NCI-H1694 treated with DMSO at 0.1 percent for 48 hours (cell line): ENCODE measurements around the gene WNT16.
A peak's percentile ranks its signal among the peaks of the same experiment; 100 is the strongest.
"Not testable (repeated sequence)": the region's sequence is repeated elsewhere in the genome, so short reads cannot be mapped to it uniquely, and the experiment has no call there.

Experiments used
- DNase-seq: peaks from one replicate; lab custom pipeline; 2025; lab: John Stamatoyannopoulos, UW

The WNT16 gene

GRCh38 chr7:121306565-121306964 is 22.2 kb upstream of the WNT16 start:
- no peak for DNase-seq

- no peak for DNase-seq
Measured at GRCh38 chr7:121307021-121307574, 21.7 kb upstream of the WNT16 start.

DNA sequence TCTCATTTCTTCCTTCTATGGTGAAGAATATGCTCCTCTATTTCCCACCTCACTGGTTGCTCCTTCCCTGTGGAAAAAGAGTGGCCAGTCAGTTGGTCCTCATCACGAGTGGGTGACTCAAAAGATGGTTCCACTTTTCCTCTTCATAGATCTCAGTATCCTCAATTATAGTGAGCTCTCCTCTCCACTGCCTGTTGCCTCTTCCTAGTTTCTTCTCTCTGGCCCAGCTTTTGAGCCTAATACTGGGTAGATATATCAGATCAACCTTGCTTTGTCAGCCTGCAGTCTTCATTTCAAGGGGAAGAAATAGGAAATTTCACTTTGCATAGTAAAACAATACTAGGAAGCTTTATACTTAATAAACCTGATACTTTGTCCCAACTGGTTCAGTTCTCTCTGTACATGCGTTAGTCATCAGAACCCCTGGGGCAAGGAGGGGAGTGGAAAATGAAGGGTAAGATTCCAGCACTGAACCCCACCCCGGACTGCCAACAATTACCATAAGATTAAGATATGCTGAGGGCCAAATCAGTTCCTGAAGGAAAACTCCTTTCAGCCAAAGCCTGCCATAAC is 15.5 kb upstream of the WNT16 start:
- no peak for DNase-seq

- DNase-seq: peak; percentile 83
Measured at GRCh38 chr7:121313793-121314676, 14.8 kb upstream of the WNT16 start.

DNA sequence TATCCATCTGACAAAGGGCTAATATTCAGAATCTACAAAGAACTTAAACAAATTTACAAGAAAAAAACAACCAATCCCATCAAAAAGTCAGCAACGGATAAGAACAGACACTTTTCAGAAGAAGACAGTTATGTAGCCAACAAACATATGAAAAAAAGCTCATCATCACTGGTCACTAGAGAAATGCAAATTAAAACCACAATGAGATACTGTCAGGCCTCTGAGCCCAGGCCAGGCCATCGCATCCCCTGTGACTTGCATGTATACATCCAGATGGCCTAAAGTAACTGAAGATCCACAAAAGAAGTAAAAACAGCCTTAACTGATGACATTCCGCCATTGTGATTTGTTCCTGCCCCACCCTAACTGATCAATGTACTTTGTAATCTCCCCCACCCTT is 13.6 kb upstream of the WNT16 start:
- DNase-seq: not testable (repeated sequence)

- DNase-seq: no peak
Measured at GRCh38 chr7:121322460-121322859, 6.3 kb upstream of the WNT16 start.

DNA sequence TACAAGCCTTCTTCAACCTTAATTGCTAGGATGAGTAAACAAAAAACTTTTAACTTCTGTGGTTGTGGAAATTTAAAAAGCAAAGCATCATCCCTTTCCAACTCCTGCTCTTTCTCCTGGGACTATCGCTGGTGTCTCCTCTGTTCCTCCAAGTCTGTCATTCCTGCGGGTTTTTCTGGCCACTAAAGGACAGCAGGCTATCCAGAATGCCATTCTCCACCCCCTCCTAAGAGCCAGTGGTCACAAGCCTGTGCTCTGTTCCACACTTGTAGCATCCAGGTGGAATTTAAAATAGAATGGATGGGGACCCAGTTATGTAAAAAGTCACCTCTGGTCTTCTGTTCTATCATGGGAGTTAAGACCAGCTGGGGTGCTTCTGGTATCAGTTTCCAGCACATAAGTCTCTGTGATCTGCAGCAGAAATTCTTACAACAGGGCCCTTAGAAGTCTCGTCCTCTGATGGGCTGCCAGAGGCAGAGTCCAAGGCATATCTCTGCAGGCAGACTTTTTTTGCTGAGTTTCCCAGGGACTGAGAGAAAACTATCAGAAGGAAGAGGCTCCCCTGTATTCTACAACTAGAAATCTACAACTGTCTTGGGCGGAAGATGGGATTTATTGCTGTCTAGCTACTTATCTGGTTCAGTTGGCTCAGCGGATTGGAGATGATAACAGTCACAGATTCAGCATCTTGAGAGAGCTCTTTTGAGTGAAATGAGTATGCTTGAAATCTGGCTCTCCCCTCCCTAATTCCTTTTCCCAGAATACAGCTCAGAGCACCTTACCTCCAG is 5.1 kb upstream of the WNT16 start:
- DNase-seq: no peak

GRCh38 chr7:121327671-121328070 is 1.1 kb upstream of the WNT16 start:
- no peak for DNase-seq

GRCh38 chr7:121329191-121330052 is 622 bp downstream of the WNT16 start:
- DNase-seq: peak; percentile 50

DNA sequence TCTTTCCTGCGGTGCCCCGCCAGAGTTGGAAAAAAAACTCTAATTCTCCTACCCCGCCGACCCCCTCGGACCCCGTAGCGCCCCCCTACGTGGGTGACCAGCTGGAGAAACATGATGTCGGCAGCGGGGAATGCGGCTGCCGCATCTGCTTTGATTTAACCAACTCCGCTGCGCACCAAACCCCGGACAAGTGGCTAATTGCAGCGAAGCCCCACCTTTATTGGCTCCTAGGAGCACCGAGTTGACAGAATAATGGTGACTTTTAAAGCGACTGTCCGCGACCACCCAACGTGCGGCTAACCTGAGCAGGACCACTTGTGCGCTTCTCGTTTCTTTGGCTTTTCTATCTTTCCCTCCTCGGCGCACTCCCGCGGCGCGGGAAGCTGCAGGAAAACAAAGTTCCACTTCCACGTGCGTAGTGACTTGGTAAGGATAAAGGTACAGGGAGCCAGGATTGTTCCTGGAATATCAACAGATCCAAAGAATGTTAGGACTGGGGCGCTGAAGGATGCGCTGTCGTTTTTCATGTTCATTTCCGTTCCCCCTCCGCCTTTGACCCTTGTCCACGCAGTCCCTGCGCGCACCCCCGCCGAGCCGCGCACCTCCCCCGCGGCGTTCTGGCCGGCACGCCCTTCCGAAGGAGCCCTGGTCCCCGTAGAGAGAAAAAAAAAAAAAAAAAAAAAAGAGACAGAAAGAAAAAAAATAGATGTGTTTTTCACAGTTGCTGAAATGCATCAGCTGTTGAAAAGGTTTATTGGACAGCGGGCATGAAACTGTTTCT is 1.4 kb downstream of the WNT16 start:
- peak; percentile 66 for DNase-seq

GRCh38 chr7:121331048-121331447 is 2.2 kb downstream of the WNT16 start:
- no peak for DNase-seq

- DNase-seq: no peak
Measured at GRCh38 chr7:121331574-121331973, 2.8 kb downstream of the WNT16 start.

GRCh38 chr7:121334376-121334775 is 5.6 kb downstream of the WNT16 start:
- no peak for DNase-seq

- DNase-seq: no peak
Measured at GRCh38 chr7:121334875-121335648, 6.3 kb downstream of the WNT16 start.

GRCh38 chr7:121336579-121336978 is 7.8 kb downstream of the WNT16 start:
- no peak for DNase-seq

DNA sequence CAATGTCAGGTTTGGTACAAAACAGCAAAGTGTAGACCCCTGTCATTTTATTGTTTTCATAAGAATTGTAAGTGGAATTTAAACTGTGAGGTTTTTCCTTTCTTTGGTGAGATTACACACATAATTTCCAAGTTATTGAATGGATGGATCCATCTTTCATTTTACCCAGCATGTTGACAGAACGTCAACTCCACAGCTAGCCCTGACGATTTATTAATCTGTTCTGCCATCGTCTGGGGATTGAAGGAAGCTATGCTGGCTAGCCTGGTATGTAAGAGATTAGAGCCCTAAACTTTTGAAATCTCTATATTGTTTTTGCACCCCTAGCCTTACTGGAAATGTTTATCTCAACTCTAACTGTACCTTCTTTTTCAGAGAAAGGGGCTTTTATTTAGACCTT is 8.6 kb downstream of the WNT16 start:
- DNase-seq: peak; percentile 64

DNA sequence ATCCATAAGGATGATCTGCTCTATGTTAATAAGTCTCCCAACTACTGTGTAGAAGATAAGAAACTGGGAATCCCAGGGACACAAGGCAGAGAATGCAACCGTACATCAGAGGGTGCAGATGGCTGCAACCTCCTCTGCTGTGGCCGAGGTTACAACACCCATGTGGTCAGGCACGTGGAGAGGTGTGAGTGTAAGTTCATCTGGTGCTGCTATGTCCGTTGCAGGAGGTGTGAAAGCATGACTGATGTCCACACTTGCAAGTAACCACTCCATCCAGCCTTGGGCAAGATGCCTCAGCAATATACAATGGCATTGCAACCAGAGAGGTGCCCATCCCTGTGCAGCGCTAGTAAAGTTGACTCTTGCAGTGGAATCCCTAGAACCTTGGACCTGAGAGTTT is 10.3 kb downstream of the WNT16 start:
- DNase-seq: no peak

DNA sequence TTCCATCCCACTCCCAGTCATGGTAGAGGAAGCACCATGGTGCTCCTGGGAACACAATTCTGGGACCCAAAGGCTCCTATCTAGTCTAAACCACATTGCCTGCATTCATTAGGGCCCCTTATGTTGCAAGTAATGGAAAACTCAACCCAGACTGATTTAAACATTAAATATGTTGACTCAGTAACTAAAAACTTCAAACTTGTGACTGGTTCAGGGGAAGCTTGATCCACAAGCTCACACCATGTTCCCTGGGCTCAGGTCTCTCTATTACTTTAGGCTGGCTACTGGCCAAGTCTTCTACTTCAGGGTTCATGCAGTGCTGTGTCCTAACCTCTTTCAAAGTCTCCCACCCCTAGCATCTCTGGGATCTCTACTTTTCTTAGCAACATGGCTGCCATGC is 13.1 kb downstream of the WNT16 start:
- no peak for DNase-seq

GRCh38 chr7:121342631-121343030 is 13.8 kb downstream of the WNT16 start:
- DNase-seq: no peak

DNA sequence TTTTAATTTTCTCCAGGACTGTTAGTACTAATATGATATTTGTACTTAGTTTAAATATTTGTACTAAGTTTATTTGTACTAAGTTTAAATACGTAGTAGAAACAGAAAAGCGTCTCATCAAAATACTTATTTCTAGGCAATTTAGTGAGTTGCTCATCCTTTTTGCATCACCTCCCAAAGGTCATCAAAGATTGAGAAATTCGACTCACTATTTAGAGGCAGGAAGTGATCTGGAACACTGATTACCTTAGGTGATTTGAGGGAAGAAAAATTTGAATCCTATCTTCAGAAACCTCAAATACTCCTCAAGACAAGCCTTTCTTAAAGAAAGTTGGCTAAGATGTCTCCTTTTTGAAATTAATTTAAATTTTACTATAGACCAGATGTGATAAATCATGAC is 14.5 kb downstream of the WNT16 start:
- DNase-seq: no peak
